Caco-2 (cell line): ENCODE data around the gene RASAL3. TPM values are rescaled to one million over a fixed set of nuclear protein-coding genes. Genes with fewer than 3 reads are reported as not detected.

Experiments
- BruUV-seq: library from RNA; stranded (reverse); fragments of 400-500 nt; replicated peaks from 2 replicates; lab custom pipeline; 2021; lab: Mats Ljungman, UMichigan
- CTCF ChIA-PET: fragments of 300-600 bp; sonication (Branson Sonifier 250); formaldehyde crosslinking; loops from one replicate; lab custom pipeline; 2022; ENCODE audit warnings: antibody characterized with exemption; lab: Charles Lee
- POLR2A ChIA-PET: fragments of 300-600 bp; sonication (Branson Sonifier 250); formaldehyde crosslinking; loops from one replicate; lab custom pipeline; 2022; ENCODE audit warnings: antibody characterized with exemption; lab: Charles Lee
- DNase-seq, 2 experiments: peaks; one replicate each; pipeline versions ENCODE4 v3.0.0 to v3.0.0-alpha.2; 2020 to 2022
- H3K27me3 ChIP-seq: replicated peaks from 2 replicates; pipeline ENCODE4 v1.6.0; 2011; ENCODE audit warnings: low read length; ENCODE audit not compliant: control insufficient read depth, insufficient read depth
- H3K36me3 ChIP-seq: 2 replicates; pipeline ENCODE4 v1.5.1; 2011; ENCODE audit warnings: low read length; ENCODE audit not compliant: control insufficient read depth, insufficient read depth
- H3K4me1 ChIP-seq: fragments of 250-450 bp; sonication (Bioruptor Pico); 2 replicates; pipeline ENCODE4 v1.5.1; 2020; ENCODE audit warnings: mild to moderate bottlenecking
- H3K4me3 ChIP-seq: 2 replicates; pipeline ENCODE4 v1.5.1; 2011; ENCODE audit warnings: low read depth, mild to moderate bottlenecking, control low read depth, low read length
- H3K9me3 ChIP-seq: fragments of 250-450 bp; sonication (Bioruptor Pico); 2 replicates; pipeline ENCODE4 v1.5.1; 2020; ENCODE audit warnings: mild to moderate bottlenecking, moderate library complexity
- H3K27ac Mint-ChIP-seq: one replicate; pipeline ENCODE4 v1.8.0; 2022; ENCODE audit warnings: mixed read lengths; ENCODE audit not compliant: unreplicated experiment
- H3K27me3 Mint-ChIP-seq: one replicate; pipeline ENCODE4 v1.8.0; 2022; ENCODE audit warnings: mixed read lengths; ENCODE audit not compliant: insufficient read depth, unreplicated experiment
- H3K36me3 Mint-ChIP-seq: one replicate; pipeline ENCODE4 v1.8.0; 2022; ENCODE audit warnings: mild to moderate bottlenecking, mixed read lengths; ENCODE audit not compliant: insufficient read depth, unreplicated experiment
- H3K4me1 Mint-ChIP-seq: one replicate; pipeline ENCODE4 v1.8.0; 2022; ENCODE audit warnings: low read depth, mixed read lengths; ENCODE audit not compliant: unreplicated experiment
- H3K4me3 Mint-ChIP-seq: one replicate; pipeline ENCODE4 v1.8.0; 2022; ENCODE audit warnings: mild to moderate bottlenecking, moderate library complexity, mixed read lengths; ENCODE audit not compliant: unreplicated experiment
- H3K9me3 Mint-ChIP-seq: one replicate; pipeline ENCODE4 v1.8.0; 2022; ENCODE audit warnings: mixed read lengths; ENCODE audit not compliant: unreplicated experiment
- intact Hi-C: fragments of 100-400 bp; cut with micrococcal nuclease; formaldehyde crosslinking; loops from one replicate; pipeline ENCODE4 v1.10.0; 2022; ENCODE audit not compliant: unreplicated experiment
- total RNA-seq: library from RNA; stranded (reverse); gene quantifications from 2 replicates; pipeline ENCODE4 v1.2.3, GENCODE V29; 2022
- TF ChIP-seq, protein P1 (sequence below), 2 experiments: fragments of 200-600 bp in 1 of 2; IDR thresholded peaks; 1 replicate in 1 of 2; 2 replicates in 1 of 2; pipeline versions ENCODE4 v1.5.1 to v1.8.0; 2011 to 2022; ENCODE audit warnings: antibody characterized with exemption in 1 of 2, control low read depth in 1 of 2, inconsistent platforms in 1 of 2, low read depth in 1 of 2, low read length in 1 of 2, mild to moderate bottlenecking in 1 of 2, moderate library complexity in 1 of 2; ENCODE audit not compliant: insufficient read depth in 1 of 2, severe bottlenecking in 1 of 2, unreplicated experiment in 1 of 2

The RASAL3 gene
- total RNA-seq, 1 experiment from 2014 or later, result not detected

DNA sequence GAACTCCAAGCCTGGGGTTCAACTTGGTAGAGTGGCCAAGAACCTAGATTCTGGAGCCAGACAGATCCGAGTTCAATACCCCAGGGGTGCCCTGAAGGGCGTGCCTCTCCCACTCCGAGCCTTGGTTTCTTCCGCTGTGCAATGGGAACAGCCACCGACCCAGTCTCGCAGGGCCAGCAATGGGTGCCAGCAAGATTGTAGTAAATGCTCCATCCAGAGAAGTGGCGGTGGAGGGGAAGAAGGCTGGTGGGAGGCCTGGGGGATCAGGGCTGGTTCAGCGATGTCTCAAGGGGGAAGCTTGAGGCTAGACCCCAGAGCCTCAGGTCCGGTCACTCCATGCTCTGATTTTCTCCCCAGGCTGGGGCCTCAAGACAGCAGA lies 19.1 kb downstream of the RASAL3 start:
- no TSS peak for BruUV-seq
- CTCF ChIA-PET, result no interaction called here
- Mint-ChIP-seq H3K4me3 (no peak overlapping the region), H3K36me3 (peaks cover 5% of the 10 kb centered on the region), H3K27me3 (no peaks in the 10 kb centered on the region), H3K27ac (no peak overlapping the region), H3K9me3 (no peaks in the 10 kb centered on the region), H3K4me1 (peaks cover 10% of the 10 kb centered on the region)
- H3K36me3 ChIP-seq, result no peaks in the 10 kb centered on the region
- no peak for DNase-seq
- intact Hi-C loops, result no loop called here
- H3K27me3 ChIP-seq, result no peaks in the 10 kb centered on the region
- TF ChIP-seq, protein P1, sequence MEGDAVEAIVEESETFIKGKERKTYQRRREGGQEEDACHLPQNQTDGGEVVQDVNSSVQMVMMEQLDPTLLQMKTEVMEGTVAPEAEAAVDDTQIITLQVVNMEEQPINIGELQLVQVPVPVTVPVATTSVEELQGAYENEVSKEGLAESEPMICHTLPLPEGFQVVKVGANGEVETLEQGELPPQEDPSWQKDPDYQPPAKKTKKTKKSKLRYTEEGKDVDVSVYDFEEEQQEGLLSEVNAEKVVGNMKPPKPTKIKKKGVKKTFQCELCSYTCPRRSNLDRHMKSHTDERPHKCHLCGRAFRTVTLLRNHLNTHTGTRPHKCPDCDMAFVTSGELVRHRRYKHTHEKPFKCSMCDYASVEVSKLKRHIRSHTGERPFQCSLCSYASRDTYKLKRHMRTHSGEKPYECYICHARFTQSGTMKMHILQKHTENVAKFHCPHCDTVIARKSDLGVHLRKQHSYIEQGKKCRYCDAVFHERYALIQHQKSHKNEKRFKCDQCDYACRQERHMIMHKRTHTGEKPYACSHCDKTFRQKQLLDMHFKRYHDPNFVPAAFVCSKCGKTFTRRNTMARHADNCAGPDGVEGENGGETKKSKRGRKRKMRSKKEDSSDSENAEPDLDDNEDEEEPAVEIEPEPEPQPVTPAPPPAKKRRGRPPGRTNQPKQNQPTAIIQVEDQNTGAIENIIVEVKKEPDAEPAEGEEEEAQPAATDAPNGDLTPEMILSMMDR (IDR thresholded peaks at IDR 0.05; ENCODE audit: insufficient read depth in 1 of 2, low read depth in 1 of 2, low read length in 1 of 2, severe bottlenecking in 1 of 2, unreplicated experiment in 1 of 2), result no peak
- H3K4me3 ChIP-seq, result no peak overlapping the region
- POLR2A ChIA-PET, result no interaction called here
- no peaks in the 10 kb centered on the region for H3K9me3 ChIP-seq
- H3K4me1 ChIP-seq, result 0 out of 2 replicates have a peak, but pooled peaks cover 7% of the 10 kb centered on the region

DNA sequence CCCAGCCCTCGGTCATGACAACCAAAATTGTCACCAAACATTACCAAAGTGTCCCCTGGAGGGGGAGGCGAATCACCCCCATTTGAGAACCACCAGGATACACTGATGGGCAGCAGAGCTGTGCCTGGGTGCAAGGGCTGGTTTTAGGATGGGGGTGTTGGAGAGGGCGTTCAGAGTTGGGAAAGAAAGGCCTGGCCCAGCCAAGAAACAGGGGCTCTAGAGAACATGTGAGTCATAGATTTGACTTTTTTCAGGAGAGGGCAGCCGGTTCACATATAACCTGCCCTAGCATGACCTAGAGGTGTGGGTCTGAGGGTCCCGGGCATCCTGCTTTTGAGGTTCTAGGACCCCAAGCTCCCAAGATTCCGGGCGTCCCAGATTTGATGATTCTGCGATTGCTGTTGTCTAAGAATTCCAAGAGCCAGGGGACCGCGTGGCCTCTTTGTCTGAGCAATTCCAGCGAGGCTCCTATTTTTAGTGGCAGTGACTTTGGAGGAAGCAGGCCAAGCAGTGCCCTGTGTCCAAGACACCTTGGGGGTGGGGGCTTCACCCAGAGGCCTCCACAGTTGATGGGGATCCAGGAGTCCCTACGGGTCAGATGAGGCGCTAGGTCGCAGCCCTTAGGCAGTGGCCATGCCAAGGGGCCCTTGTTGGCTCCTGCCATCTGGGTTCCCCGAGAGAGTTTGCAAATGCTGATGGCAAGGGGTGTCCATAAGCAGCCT lies 19.7 kb downstream of the RASAL3 start:
- TF ChIP-seq, protein P1 (IDR thresholded peaks at IDR 0.05; ENCODE audit: insufficient read depth in 1 of 2, low read depth in 1 of 2, low read length in 1 of 2, severe bottlenecking in 1 of 2, unreplicated experiment in 1 of 2), result no peak
- H3K27me3 Mint-ChIP-seq, result no peaks in the 10 kb centered on the region
- no peaks in the 10 kb centered on the region for H3K9me3 Mint-ChIP-seq
- no peaks in the 10 kb centered on the region for H3K27me3 ChIP-seq
- ChIA-PET CTCF (no interaction called here), POLR2A (no interaction called here)
- H3K9me3 ChIP-seq, result no peaks in the 10 kb centered on the region
- DNase-seq, result no peak
- H3K4me1 Mint-ChIP-seq, result peaks cover 8% of the 10 kb centered on the region
- no peak overlapping the region for H3K4me3 Mint-ChIP-seq
- no TSS peak for BruUV-seq
- no peak overlapping the region for H3K27ac Mint-ChIP-seq
- peaks cover 5% of the 10 kb centered on the region for H3K36me3 Mint-ChIP-seq
- 0 out of 2 replicates have a peak, but pooled peaks cover 7% of the 10 kb centered on the region for H3K4me1 ChIP-seq
- intact Hi-C loops, result no loop called here
- H3K4me3 ChIP-seq, result no peak overlapping the region
- H3K36me3 ChIP-seq, result no peaks in the 10 kb centered on the region

DNA sequence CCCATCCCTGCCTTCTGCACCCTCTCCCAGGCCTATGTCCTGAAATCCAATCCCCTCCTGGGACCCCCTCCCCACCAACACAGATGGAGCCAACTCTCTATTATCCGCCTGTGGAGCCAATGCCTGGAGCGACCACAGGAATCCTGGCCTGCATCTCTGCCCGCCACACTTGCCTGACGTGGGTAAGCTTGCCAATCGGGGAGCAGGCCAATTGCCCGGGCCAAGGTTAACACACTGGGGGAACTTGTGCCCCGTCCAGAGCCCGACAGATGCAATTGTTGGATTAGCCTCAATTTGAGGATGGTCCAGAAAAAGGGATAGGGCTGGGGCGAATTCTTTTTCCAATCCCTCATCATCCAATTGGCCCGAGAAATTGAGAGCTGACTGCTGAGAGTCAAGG lies 20.5 kb downstream of the RASAL3 start:
- ChIA-PET POLR2A (no interaction called here), CTCF (no interaction called here)
- no peak for DNase-seq
- no peaks in the 10 kb centered on the region for H3K9me3 ChIP-seq
- Mint-ChIP-seq H3K4me3 (no peak overlapping the region), H3K27ac (no peak overlapping the region), H3K9me3 (no peaks in the 10 kb centered on the region), H3K4me1 (peaks cover 6% of the 10 kb centered on the region), H3K36me3 (peaks cover 5% of the 10 kb centered on the region), H3K27me3 (no peaks in the 10 kb centered on the region)
- TF ChIP-seq, protein P1 (IDR thresholded peaks at IDR 0.05; ENCODE audit: insufficient read depth in 1 of 2, low read depth in 1 of 2, low read length in 1 of 2, severe bottlenecking in 1 of 2, unreplicated experiment in 1 of 2), result no peak
- H3K4me3 ChIP-seq, result no peak overlapping the region
- no peaks in the 10 kb centered on the region for H3K36me3 ChIP-seq
- intact Hi-C loops, result no loop called here
- H3K27me3 ChIP-seq, result no peaks in the 10 kb centered on the region
- H3K4me1 ChIP-seq, result peaks cover 6% of the 10 kb centered on the region; the same call in 1 of the 2 replicates
- no TSS peak for BruUV-seq
